SK-N-SH (cell line): ENCODE measurements around the gene C20orf204. TPM values are rescaled to one million over a fixed set of nuclear protein-coding genes. Genes with fewer than 3 reads are reported as not detected.

Experiments
- CTCF ChIA-PET: fragments of 300-600, 350-600 bp; formaldehyde crosslinking; extraction: SDS; loops from one replicate; lab custom pipeline; 2021; lab: Yijun Ruan, JAX
- POLR2A ChIA-PET: fragments of 350-600 bp; sonication (Branson Sonifier 250); formaldehyde crosslinking; extraction: SDS; loops from one replicate; lab custom pipeline; 2020; ENCODE audit warnings: antibody characterized with exemption, inconsistent platforms; lab: Yijun Ruan, JAX
- DNase-seq: peaks from one replicate; pipeline ENCODE4 v3.0.0; 2012
- H2AFZ ChIP-seq: fragments of 200-600 bp; sonication (generic); 2 replicates; pipeline ENCODE4 v1.8.1; 2016; ENCODE audit warnings: antibody characterized with exemption, mild to moderate bottlenecking, low read depth
- H3F3A ChIP-seq: fragments of 200-600 bp; sonication (generic); replicated peaks from 2 replicates; pipeline ENCODE3; 2016; ENCODE audit warnings: antibody characterized with exemption, mild to moderate bottlenecking; ENCODE audit not compliant: insufficient read depth
- H3K27ac ChIP-seq, 2 experiments: fragments of 200-500 bp in 1 of 2; fragments of 200-600 bp in 1 of 2; sonication (Bioruptor generic) in 1 of 2; sonication (generic), shearing (Covaris generic) in 1 of 2; 2 replicates each; pipeline versions ENCODE4 v1.5.1 to v1.6.1; 2014 to 2016; ENCODE audit warnings: low read depth in 2 of 2, inconsistent platforms in 1 of 2, low read length in 1 of 2, mild to moderate bottlenecking in 1 of 2, mixed read lengths in 1 of 2
- H3K27me3 ChIP-seq: fragments of 200-600 bp; sonication (generic), shearing (Covaris generic); 2 replicates; pipeline ENCODE4 v1.6.1; 2016; ENCODE audit warnings: mixed run types; ENCODE audit not compliant: insufficient read depth
- H3K36me3 ChIP-seq, 2 experiments: fragments of 200-500 bp in 1 of 2; fragments of 200-600 bp in 1 of 2; sonication (Bioruptor generic) in 1 of 2; sonication (generic) in 1 of 2; replicated peaks in 1 of 2; 2 replicates each; pipeline versions ENCODE3 to v1.5.1; 2014 to 2016; ENCODE audit warnings: low read length in 1 of 2, mild to moderate bottlenecking in 1 of 2; ENCODE audit not compliant: insufficient read depth in 2 of 2, control insufficient read depth in 1 of 2
- H3K4me1 ChIP-seq, 2 experiments: fragments of 200-500 bp in 1 of 2; fragments of 200-600 bp in 1 of 2; sonication (Bioruptor generic) in 1 of 2; sonication (generic), shearing (Covaris generic) in 1 of 2; 2 replicates each; pipeline versions ENCODE4 v1.5.1 to v1.6.1; 2014 to 2016; ENCODE audit warnings: low read depth in 1 of 2, low read length in 1 of 2, mixed run types in 1 of 2; ENCODE audit not compliant: insufficient read depth in 2 of 2, control insufficient read depth in 1 of 2
- H3K4me2 ChIP-seq: fragments of 200-600 bp; sonication (generic), shearing (Covaris generic); 2 replicates; pipeline ENCODE4 v1.6.1; 2017; ENCODE audit warnings: mixed run types
- H3K4me3 ChIP-seq, 2 experiments: fragments of 200-500 bp in 1 of 2; fragments of 200-600 bp in 1 of 2; sonication (Bioruptor generic) in 1 of 2; sonication (generic), shearing (Covaris generic) in 1 of 2; 2 replicates each; pipeline versions ENCODE4 v1.5.1 to v1.8.1; 2014 to 2016; ENCODE audit warnings: low read depth in 2 of 2, inconsistent platforms in 1 of 2, low read length in 1 of 2, mild to moderate bottlenecking in 1 of 2, mixed read lengths in 1 of 2, moderate library complexity in 1 of 2
- H3K79me2 ChIP-seq: fragments of 200-600 bp; sonication (generic); 2 replicates; pipeline ENCODE4 v1.8.1; 2017; ENCODE audit warnings: mild to moderate bottlenecking; ENCODE audit not compliant: insufficient read depth
- H3K9ac ChIP-seq: fragments of 200-600 bp; sonication (generic); 2 replicates; pipeline ENCODE4 v1.6.1; 2017; ENCODE audit warnings: mixed run types
- H3K9me2 ChIP-seq: fragments of 200-600 bp; sonication (generic); 2 replicates; pipeline ENCODE4 v1.6.1; 2017; ENCODE audit warnings: mixed run types
- H3K9me3 ChIP-seq: fragments of 200-600 bp; sonication (generic); 2 replicates; pipeline ENCODE4 v1.6.1; 2017; ENCODE audit warnings: mixed run types, mild to moderate bottlenecking, moderate library complexity
- H4K20me1 ChIP-seq: fragments of 200-600 bp; sonication (generic); 2 replicates; pipeline ENCODE4 v1.6.1; 2017; ENCODE audit warnings: mild to moderate bottlenecking, mixed run types; ENCODE audit not compliant: insufficient read depth
- CHD2 ChIP-seq: fragments of 150-350 bp; IDR thresholded peaks from 2 replicates; pipeline ENCODE4 v1.6.1; 2018; ENCODE audit warnings: low read length; ENCODE audit not compliant: partially characterized antibody
- EP300 ChIP-seq, 2 experiments: IDR thresholded peaks; 2 replicates each; pipeline versions ENCODE4 v1.4.0 to v1.6.1; 2012; ENCODE audit warnings: borderline replicate concordance in 1 of 2, low read depth in 1 of 2, low read length in 1 of 2
- EZH2phosphoT487 ChIP-seq: fragments of 200-600 bp; sonication (generic); IDR thresholded peaks from 2 replicates; pipeline ENCODE4 v1.6.1; 2017; ENCODE audit warnings: low read depth, mixed run types, mild to moderate bottlenecking, antibody characterized with exemption, moderate library complexity, borderline replicate concordance
- GABPA ChIP-seq: IDR thresholded peaks from 2 replicates; pipeline ENCODE4 v1.4.0; 2012; ENCODE audit warnings: low read depth, mild to moderate bottlenecking
- MXI1 ChIP-seq: IDR thresholded peaks from 2 replicates; pipeline ENCODE4 v1.6.1; 2012; ENCODE audit warnings: mild to moderate bottlenecking, low read depth, low read length, improper control_type of control experiment
- NRF1 ChIP-seq: IDR thresholded peaks from 2 replicates; pipeline ENCODE4 v1.6.1; 2012; ENCODE audit warnings: low read depth, mild to moderate bottlenecking, low read length
- SMC3 ChIP-seq: IDR thresholded peaks from 2 replicates; pipeline ENCODE4 v1.6.1; 2012; ENCODE audit warnings: low read depth, low read length, improper control_type of control experiment
- WGBS: methylation state at CpG from one replicate; pipeline ENCODE4 v1.1.6; 2017; ENCODE audit warnings: low lambda C conversion rate; 5-methylcytosine and 5-hydroxymethylcytosine counted together
- polyA plus RNA-seq, 3 experiments: library from polyadenylated mRNA; depleted of rRNA; stranded (reverse); fragments of >200 nt; gene quantifications; 2 replicates each; pipeline ENCODE4 v1.2.3, GENCODE V29; 2012
- TF ChIP-seq, protein P1 (sequence below): IDR thresholded peaks from 2 replicates; pipeline ENCODE4 v1.4.0; 2012; ENCODE audit warnings: low read depth, borderline replicate concordance
- TF ChIP-seq, protein P2 (sequence below): fragments of 150-350 bp; IDR thresholded peaks from 2 replicates; pipeline ENCODE4 v1.6.1; 2017; ENCODE audit warnings: antibody characterized with exemption, low read length, low read depth, borderline replicate concordance
- TF ChIP-seq, protein P3 (sequence below): IDR thresholded peaks from 2 replicates; pipeline ENCODE4 v1.6.1; 2012; ENCODE audit warnings: mild to moderate bottlenecking, low read depth, low read length, moderate library complexity

C20orf204 gene
- polyA plus RNA-seq, 1 of the 3 experiments (the other 2 are of a cell fraction), result 0.21 TPM

DNA sequence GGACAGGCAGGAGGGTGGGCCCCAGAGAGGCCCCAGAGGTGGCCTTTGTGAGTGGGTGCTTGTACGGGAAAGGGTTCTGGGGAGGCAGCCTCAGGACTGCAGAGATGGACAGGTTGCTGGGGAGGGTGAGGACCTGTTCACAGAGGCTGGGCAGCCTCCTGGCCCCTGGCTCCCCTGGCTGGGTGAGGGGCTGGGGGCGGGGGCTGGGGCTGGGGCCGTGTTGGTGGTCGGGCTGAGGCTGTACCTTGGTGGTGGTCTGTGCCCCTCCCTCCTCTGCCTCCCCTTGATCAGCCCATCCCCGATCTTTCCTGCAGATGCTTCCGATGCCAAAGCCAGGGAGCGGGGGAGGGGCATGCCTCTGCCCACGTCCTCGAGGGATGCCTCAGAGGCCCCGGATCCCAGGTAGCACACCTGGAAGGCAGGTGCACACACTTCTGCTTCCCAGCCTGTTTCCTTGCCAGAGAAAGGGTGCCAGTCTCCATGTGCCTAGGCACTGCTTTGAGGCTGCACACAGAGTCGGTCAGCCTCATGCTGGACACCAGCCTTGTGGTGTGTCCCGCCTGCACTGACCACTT, 31.8 kb downstream of the C20orf204 start:
- Histone ChIP-seq H3K9me3 (no peaks in the 10 kb centered on the region), H3F3A (peaks cover 4% of the 10 kb centered on the region), H3K79me2 (peaks cover 15% of the 10 kb centered on the region; the same call in 1 of the 2 replicates), H4K20me1 (no peaks in the 10 kb centered on the region), H2AFZ (no peak overlapping the region), H3K27me3 (no peaks in the 10 kb centered on the region), H3K36me3 (peaks cover 0 to 6% of the 10 kb centered on the region in 2 experiments), H3K9me2 (no peaks in the 10 kb centered on the region), H3K9ac (no peak overlapping the region), H3K4me2 (no peak overlapping the region), H3K4me1 (peaks cover 9 to 15% of the 10 kb centered on the region in 2 experiments; a peak in 2 of 4 replicates), H3K27ac (no peak overlapping the region), H3K4me3 (no peak overlapping the region)
- TF ChIP-seq NRF1 (no peak), SMC3 (no peak), CHD2 (no peak), GABPA (no peak), MXI1 (no peak), EP300 (IDR thresholded peaks at IDR 0.05; ENCODE audit: borderline replicate concordance in 1 of 2, low read depth in 1 of 2, low read length in 1 of 2) (no peak), EZH2phosphoT487 (no peak)
- TF ChIP-seq, protein P1, sequence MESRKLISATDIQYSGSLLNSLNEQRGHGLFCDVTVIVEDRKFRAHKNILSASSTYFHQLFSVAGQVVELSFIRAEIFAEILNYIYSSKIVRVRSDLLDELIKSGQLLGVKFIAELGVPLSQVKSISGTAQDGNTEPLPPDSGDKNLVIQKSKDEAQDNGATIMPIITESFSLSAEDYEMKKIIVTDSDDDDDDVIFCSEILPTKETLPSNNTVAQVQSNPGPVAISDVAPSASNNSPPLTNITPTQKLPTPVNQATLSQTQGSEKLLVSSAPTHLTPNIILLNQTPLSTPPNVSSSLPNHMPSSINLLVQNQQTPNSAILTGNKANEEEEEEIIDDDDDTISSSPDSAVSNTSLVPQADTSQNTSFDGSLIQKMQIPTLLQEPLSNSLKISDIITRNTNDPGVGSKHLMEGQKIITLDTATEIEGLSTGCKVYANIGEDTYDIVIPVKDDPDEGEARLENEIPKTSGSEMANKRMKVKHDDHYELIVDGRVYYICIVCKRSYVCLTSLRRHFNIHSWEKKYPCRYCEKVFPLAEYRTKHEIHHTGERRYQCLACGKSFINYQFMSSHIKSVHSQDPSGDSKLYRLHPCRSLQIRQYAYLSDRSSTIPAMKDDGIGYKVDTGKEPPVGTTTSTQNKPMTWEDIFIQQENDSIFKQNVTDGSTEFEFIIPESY, result no peak
- TF ChIP-seq, protein P2, sequence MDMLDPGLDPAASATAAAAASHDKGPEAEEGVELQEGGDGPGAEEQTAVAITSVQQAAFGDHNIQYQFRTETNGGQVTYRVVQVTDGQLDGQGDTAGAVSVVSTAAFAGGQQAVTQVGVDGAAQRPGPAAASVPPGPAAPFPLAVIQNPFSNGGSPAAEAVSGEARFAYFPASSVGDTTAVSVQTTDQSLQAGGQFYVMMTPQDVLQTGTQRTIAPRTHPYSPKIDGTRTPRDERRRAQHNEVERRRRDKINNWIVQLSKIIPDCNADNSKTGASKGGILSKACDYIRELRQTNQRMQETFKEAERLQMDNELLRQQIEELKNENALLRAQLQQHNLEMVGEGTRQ, result no peak
- TF ChIP-seq, protein P3, sequence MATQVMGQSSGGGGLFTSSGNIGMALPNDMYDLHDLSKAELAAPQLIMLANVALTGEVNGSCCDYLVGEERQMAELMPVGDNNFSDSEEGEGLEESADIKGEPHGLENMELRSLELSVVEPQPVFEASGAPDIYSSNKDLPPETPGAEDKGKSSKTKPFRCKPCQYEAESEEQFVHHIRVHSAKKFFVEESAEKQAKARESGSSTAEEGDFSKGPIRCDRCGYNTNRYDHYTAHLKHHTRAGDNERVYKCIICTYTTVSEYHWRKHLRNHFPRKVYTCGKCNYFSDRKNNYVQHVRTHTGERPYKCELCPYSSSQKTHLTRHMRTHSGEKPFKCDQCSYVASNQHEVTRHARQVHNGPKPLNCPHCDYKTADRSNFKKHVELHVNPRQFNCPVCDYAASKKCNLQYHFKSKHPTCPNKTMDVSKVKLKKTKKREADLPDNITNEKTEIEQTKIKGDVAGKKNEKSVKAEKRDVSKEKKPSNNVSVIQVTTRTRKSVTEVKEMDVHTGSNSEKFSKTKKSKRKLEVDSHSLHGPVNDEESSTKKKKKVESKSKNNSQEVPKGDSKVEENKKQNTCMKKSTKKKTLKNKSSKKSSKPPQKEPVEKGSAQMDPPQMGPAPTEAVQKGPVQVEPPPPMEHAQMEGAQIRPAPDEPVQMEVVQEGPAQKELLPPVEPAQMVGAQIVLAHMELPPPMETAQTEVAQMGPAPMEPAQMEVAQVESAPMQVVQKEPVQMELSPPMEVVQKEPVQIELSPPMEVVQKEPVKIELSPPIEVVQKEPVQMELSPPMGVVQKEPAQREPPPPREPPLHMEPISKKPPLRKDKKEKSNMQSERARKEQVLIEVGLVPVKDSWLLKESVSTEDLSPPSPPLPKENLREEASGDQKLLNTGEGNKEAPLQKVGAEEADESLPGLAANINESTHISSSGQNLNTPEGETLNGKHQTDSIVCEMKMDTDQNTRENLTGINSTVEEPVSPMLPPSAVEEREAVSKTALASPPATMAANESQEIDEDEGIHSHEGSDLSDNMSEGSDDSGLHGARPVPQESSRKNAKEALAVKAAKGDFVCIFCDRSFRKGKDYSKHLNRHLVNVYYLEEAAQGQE, result no peak
- no peak for DNase-seq
- ChIA-PET CTCF (interaction anchor here (1.0 to 2.9 kb wide), 7 partner anchors 9 to 88 kb away, joined by 4 to 19 read pairs (median 5); partner anchors contain the start of genes LKAAEAR1 and SAMD10), POLR2A (no interaction called here)
- WGBS, result 87% methylated on average over 4 of the region's 12 CpGs
